Stimulated activated CD4-positive, alpha-beta T cell treated with anti-CD3 and anti-CD28 coated beads, Interleukin-15, amount 100 ng/mL, for 1 hour (primary cell): ENCODE measurements around the gene FOXO3.

Experiments used
- DNase-seq, 2 donors: peaks; one replicate each; pipeline ENCODE4 v3.0.0-alpha.2; 2020; ENCODE audit warnings: low read depth in 1 of 2, low spot score in 1 of 2

The FOXO3 gene

GRCh38 chr6:108710551-108710950 is 149.8 kb downstream of the FOXO3 start:
- no peak for DNase-seq

DNA sequence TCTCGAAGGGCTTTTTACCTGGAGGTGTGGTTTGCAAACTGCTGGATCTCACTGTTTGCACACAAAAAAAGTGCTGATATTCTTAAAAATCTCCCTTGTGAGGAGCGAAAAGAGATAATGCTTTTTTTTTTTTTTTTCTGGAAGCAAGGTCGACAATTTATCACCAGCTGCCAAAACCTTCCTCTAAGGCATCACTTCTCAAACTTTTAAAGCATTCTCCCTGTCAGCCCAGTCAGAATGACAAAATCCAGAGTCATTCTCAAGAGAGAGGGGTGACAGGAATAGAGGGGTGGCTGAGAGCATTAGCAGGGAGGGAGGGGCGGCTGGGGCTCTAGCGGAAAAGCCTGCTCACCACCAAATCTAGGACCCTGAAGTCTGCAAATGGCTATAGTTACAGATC is 150.4 kb downstream of the FOXO3 start:
- no peak for DNase-seq

- no peak for DNase-seq
Observed at GRCh38 chr6:108711826-108712225, 151.1 kb downstream of the FOXO3 start.

DNA sequence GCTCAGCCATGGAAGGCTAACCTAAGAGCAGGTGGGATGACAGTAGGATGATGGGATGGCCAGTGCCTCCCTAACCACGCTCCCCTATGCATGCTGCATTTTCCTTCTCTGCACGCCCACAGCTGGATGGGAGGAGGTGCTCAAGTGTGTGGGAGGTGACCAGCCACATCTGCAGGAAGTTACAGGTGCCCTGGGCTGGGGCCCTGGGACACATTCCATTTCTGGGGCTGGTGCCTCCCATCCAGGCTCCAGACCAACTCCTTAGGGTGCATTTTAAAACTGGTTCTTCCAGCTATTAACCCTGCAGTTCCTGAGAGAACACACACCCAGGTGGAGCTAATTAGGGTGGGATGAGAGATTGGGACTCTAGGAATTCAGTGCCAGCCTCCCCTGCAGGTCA is 152.2 kb downstream of the FOXO3 start:
- no peak for DNase-seq

GRCh38 chr6:108714101-108714765 is 153.5 kb downstream of the FOXO3 start:
- no peak for DNase-seq

DNA sequence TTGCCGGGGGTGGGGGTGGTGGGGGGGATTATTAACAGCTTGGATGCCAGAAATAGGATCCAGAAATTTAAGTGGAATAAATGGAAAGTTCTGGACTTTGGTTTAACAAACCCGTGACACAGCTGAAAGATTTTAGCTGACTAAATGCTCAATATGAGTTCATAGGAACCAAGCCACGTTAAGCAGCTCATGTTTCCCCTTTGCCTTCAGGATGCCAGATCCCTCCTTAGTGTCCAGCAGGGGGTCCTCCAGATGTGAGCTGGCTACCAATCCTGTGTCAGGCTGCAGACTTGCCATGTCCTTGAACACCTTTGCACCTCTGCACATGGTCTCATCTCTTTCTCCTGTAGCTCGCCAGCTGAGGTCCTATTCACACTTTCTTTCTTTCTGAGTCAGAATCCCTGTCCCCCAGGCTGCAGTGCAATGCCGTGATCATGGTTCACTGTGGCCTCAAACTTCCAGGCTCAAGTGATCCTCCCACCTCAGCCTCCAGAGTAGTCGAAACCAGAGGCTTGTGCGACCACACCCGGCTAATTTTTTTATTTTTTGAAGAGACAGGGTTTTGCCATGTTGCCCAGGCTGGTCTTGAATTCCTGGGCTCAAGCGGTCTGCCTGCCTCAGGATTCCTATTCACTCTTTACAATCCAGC is 154.2 kb downstream of the FOXO3 start:
- DNase-seq: no peak

DNA sequence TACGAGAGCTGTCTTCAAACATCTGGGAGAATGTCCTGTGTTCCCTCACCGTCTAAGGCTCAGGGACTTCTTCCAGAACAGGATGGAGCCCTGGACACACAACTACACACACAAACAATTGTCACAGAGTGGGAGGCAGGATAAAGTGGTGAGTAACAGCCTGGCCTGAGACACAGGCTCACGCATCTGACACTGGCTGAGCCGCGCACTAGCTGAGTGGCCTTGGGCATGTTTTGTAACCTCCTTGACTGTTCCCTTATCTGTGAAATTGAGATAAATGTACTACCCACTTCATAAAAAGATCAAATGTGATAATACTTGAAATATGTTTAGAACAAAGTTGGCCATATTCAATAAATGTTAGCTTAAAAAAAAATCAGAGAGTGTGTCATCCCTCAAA is 155.1 kb downstream of the FOXO3 start:
- DNase-seq: no peak

GRCh38 chr6:108716801-108717791 is 156.4 kb downstream of the FOXO3 start:
- DNase-seq: no peak

- no peak for DNase-seq
Observed at GRCh38 chr6:108719477-108719876, 158.8 kb downstream of the FOXO3 start.

- DNase-seq: no peak
Observed at GRCh38 chr6:108720827-108721226, 160.1 kb downstream of the FOXO3 start.

GRCh38 chr6:108721286-108721685 is 160.6 kb downstream of the FOXO3 start:
- no peak for DNase-seq

DNA sequence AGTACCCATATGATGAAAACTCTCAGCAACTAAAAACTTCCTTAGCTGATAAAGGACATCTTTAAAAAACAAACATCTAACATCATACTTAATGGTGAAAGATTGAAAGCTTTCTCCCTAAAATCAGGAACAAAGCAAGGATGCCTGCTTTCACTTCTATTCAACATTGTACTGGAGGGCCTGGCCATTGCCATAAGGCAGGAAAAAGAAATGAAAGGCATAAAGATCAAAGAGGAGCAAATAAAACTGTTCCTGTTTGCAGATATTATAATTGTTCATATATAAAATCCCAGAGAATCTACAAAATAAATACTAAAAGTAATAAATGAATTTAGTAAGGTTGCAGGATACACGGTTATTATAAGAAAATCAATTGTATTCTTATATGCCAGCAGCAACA is 162.9 kb downstream of the FOXO3 start:
- no peak for DNase-seq

DNA sequence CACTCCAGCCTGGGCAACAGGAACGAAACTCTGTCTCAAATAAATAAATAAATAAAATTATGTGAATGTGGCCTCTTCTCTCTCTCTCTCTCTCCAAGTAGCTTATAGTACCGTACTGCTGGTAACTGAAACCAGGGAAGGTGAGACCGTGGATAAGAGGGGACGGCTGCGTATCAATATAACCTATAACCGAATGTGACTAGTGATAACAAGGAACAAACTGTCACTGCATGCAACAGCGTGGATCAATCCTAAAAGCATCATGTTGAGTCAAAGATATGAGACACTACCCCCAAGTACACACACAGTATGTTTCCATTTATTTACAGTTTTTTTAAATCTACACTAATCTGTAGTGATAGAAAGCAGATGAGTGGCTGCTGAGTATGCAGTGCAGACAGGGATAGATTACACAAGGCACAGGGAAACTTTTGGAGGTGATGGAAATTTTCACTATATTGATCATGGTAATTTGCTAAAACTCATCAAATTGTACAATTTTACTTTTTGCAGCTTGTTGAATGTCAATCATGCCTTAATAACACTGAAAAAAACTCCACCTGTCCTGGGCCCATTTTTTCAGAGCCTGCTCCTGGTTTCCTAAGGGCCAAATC is 166.1 kb downstream of the FOXO3 start:
- DNase-seq: no peak

GRCh38 chr6:108727966-108728730 is 167.4 kb downstream of the FOXO3 start:
- no peak for DNase-seq

DNA sequence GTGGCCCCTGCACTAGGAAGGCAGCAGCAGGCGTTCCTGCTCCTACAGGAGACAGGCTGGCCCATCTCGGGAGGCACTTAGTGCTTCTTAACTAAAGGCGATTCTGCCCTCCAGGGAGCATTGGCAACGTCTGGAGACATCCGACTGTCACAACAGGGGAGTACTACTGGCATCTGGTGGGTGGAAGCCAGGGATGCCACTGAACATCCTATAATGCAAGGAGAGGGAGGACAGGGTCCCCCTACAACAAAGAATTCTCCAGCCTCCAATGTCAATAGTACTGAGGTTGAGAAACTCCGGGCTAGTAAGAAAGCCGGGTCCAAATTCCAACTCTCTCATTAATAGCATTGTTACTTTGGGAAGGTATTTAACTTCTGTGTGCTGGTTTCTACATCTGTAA is 168.1 kb downstream of the FOXO3 start:
- no peak for DNase-seq

- no peak for DNase-seq
Observed at GRCh38 chr6:108730635-108731515, 170.2 kb downstream of the FOXO3 start.

GRCh38 chr6:108732091-108732870 is 171.6 kb downstream of the FOXO3 start:
- DNase-seq: no peak

- DNase-seq: no peak
Observed at GRCh38 chr6:108733051-108733450, 172.3 kb downstream of the FOXO3 start.

DNA sequence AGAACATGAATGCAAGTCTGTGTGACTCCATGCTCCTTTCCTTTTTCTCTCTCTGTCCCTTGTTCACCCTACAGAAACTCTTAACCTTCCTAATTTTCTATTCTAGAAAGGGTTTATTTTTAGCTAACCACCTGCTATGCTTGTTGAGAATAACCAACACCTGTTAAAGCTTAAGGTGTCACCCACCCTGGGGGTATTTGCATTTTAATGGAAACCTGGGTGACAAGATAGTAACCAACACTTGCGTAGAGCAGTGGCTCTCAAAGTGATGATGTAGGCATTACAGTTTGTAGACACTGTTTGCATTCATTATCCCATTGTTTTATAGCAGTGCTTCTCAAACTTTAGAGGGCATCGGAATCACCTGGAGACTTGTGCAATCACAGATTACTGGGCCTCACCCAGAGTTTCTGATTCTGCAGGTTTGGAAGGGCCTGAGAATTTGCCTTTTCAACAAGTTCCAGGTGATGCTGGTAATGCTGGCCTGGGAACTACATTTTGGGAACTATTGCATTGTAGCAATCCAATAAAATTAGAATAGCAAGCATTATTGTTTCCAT is 173.1 kb downstream of the FOXO3 start:
- no peak for DNase-seq
